ENCODE measurements around the gene FBXL5. TPM values are rescaled to one million over a fixed set of nuclear protein-coding genes. Genes with fewer than 3 reads are reported as not detected.

FBXL5 gene
- total and polyA plus RNA-seq, 2 donors (not counting 1 experiment from before 2014, with no cell fraction given) = 52.9 to 131 TPM

- H2AFZ ChIP-seq (ENCODE audit: low read length) = no peak overlapping the region
- H3K9ac ChIP-seq (ENCODE audit: insufficient read depth, low read length) = no peak overlapping the region
- no peaks in the 10 kb centered on the region for H3K9me3 ChIP-seq (ENCODE audit: control insufficient read depth, insufficient read depth, low read depth, low read length)
- no peak for DNase-seq (ENCODE audit: low read depth in 2 of 2)
- no peak for TF ChIP-seq EZH2 (IDR thresholded peaks at IDR 0.05; ENCODE audit: low read length, missing control alignments)
- TF ChIP-seq CTCF (conservative IDR thresholded peaks at IDR 0.05 in 1 of 2, IDR thresholded peaks at IDR 0.05 in 1 of 2; ENCODE audit: low read depth in 1 of 2, low read length in 2 of 2) = no peak
- H4K20me1 ChIP-seq (ENCODE audit: control insufficient read depth, extremely low read depth, insufficient read depth, low read length) = no peaks in the 10 kb centered on the region
- no peak overlapping the region for H3K4me3 ChIP-seq (replicated peaks in 1 of 4; ENCODE audit: control extremely low read depth in 1 of 4, insufficient read depth in 1 of 4, low read depth in 3 of 4, low read length in 4 of 4)
- H3K4me2 ChIP-seq (ENCODE audit: extremely low read depth, insufficient read depth, low read length) = no peak overlapping the region
- H3K27me3 ChIP-seq (ENCODE audit: control insufficient read depth, insufficient read depth, low read length) = no peaks in the 10 kb centered on the region
- no peak overlapping the region for H3K27ac ChIP-seq (ENCODE audit: insufficient read depth, low read length)
- H3K4me1 ChIP-seq (ENCODE audit: control insufficient read depth, extremely low read depth, insufficient read depth, low read length) = no peaks in the 10 kb centered on the region
- H3K36me3 ChIP-seq (ENCODE audit: control insufficient read depth, insufficient read depth, low read length) = no peaks in the 10 kb centered on the region
- H3K79me2 ChIP-seq (ENCODE audit: control insufficient read depth, insufficient read depth, low read length) = no peaks in the 10 kb centered on the region
Observed at GRCh38 chr4:15592799-15593198, 62.4 kb downstream of the FBXL5 start.

- Histone ChIP-seq H4K20me1 (ENCODE audit: control insufficient read depth, extremely low read depth, insufficient read depth, low read length) (no peaks in the 10 kb centered on the region), H3K9me3 (ENCODE audit: control insufficient read depth, insufficient read depth, low read depth, low read length) (no peaks in the 10 kb centered on the region)
- DNase-seq (ENCODE audit: low read depth in 2 of 2) = peak in 1 of 2 donors; percentile 70
Observed at GRCh38 chr4:15587649-15588048, 67.5 kb downstream of the FBXL5 start.

GRCh38 chr4:15586066-15586465 lies 69.1 kb downstream of the FBXL5 start:
- Histone ChIP-seq H3K79me2 (ENCODE audit: control insufficient read depth, insufficient read depth, low read length) (no peaks in the 10 kb centered on the region), H3K27ac (ENCODE audit: insufficient read depth, low read length) (no peak overlapping the region), H3K4me2 (ENCODE audit: extremely low read depth, insufficient read depth, low read length) (no peak overlapping the region), H3K9me3 (ENCODE audit: control insufficient read depth, insufficient read depth, low read depth, low read length) (no peaks in the 10 kb centered on the region), H3K36me3 (ENCODE audit: control insufficient read depth, insufficient read depth, low read length) (no peaks in the 10 kb centered on the region), H3K4me1 (ENCODE audit: control insufficient read depth, extremely low read depth, insufficient read depth, low read length) (no peaks in the 10 kb centered on the region), H2AFZ (ENCODE audit: low read length) (no peak overlapping the region), H4K20me1 (ENCODE audit: control insufficient read depth, extremely low read depth, insufficient read depth, low read length) (no peaks in the 10 kb centered on the region), H3K4me3 (replicated peaks in 1 of 4; ENCODE audit: control extremely low read depth in 1 of 4, insufficient read depth in 1 of 4, low read depth in 3 of 4, low read length in 4 of 4) (no peak overlapping the region), H3K9ac (ENCODE audit: insufficient read depth, low read length) (no peak overlapping the region), H3K27me3 (ENCODE audit: control insufficient read depth, insufficient read depth, low read length) (no peaks in the 10 kb centered on the region)
- TF ChIP-seq CTCF (conservative IDR thresholded peaks at IDR 0.05 in 1 of 2, IDR thresholded peaks at IDR 0.05 in 1 of 2; ENCODE audit: low read depth in 1 of 2, low read length in 2 of 2) (no peak), EZH2 (IDR thresholded peaks at IDR 0.05; ENCODE audit: low read length, missing control alignments) (no peak)
- DNase-seq (ENCODE audit: low read depth in 2 of 2) = peak in 1 of 2 donors; percentile 37

More at GRCh38 chr4:15587649-15588048, 67.5 kb downstream of the FBXL5 start:
- no peaks in the 10 kb centered on the region for H3K4me1 ChIP-seq (ENCODE audit: control insufficient read depth, extremely low read depth, insufficient read depth, low read length)
- H3K27me3 ChIP-seq (ENCODE audit: control insufficient read depth, insufficient read depth, low read length) = no peaks in the 10 kb centered on the region
- no peak overlapping the region for H3K4me3 ChIP-seq (replicated peaks in 1 of 4; ENCODE audit: control extremely low read depth in 1 of 4, insufficient read depth in 1 of 4, low read depth in 3 of 4, low read length in 4 of 4)
- no peak overlapping the region for H3K27ac ChIP-seq (ENCODE audit: insufficient read depth, low read length)
- H3K9ac ChIP-seq (ENCODE audit: insufficient read depth, low read length) = no peak overlapping the region
- H3K4me2 ChIP-seq (ENCODE audit: extremely low read depth, insufficient read depth, low read length) = no peak overlapping the region
- no peaks in the 10 kb centered on the region for H3K79me2 ChIP-seq (ENCODE audit: control insufficient read depth, insufficient read depth, low read length)
- no peak overlapping the region for H2AFZ ChIP-seq (ENCODE audit: low read length)
- no peak for TF ChIP-seq EZH2 (IDR thresholded peaks at IDR 0.05; ENCODE audit: low read length, missing control alignments)
- TF ChIP-seq CTCF (conservative IDR thresholded peaks at IDR 0.05 in 1 of 2, IDR thresholded peaks at IDR 0.05 in 1 of 2; ENCODE audit: low read depth in 1 of 2, low read length in 2 of 2) = no peak
- no peaks in the 10 kb centered on the region for H3K36me3 ChIP-seq (ENCODE audit: control insufficient read depth, insufficient read depth, low read length)

Measured in fibroblast of lung (primary cell).